OCI-LY1 (cell line): ENCODE measurements around the gene DLX2.

Source experiments
- H2AFZ ChIP-seq: fragments of 200-600 bp; sonication (generic), shearing (Covaris generic); 2 replicates; pipeline ENCODE4 v1.6.0; 2014; ENCODE audit warnings: antibody characterized with exemption, mild to moderate bottlenecking, low read length
- H3F3A ChIP-seq: fragments of 200-600 bp; sonication (generic), shearing (Covaris generic); 2 replicates; pipeline ENCODE4 v1.6.0; 2014; ENCODE audit warnings: mild to moderate bottlenecking, antibody characterized with exemption, low read length, moderate library complexity; ENCODE audit not compliant: insufficient read depth
- H3K27ac ChIP-seq: fragments of 200-600 bp; sonication (generic); 2 replicates; pipeline ENCODE4 v1.5.1; 2014; ENCODE audit warnings: low read length, mixed run types, mild to moderate bottlenecking, low read depth; ENCODE audit not compliant: poor library complexity, severe bottlenecking
- H3K27me3 ChIP-seq: fragments of 200-600 bp; sonication (generic); 2 replicates; pipeline ENCODE4 v1.6.0; 2014; ENCODE audit warnings: antibody characterized with exemption, mild to moderate bottlenecking, low read length, moderate library complexity; ENCODE audit not compliant: insufficient read depth
- H3K36me3 ChIP-seq: fragments of 200-600 bp; sonication (generic); 2 replicates; pipeline ENCODE4 v1.6.1; 2014; ENCODE audit warnings: mild to moderate bottlenecking, antibody characterized with exemption, low read length, moderate library complexity, mixed read lengths; ENCODE audit not compliant: insufficient read depth
- H3K4me1 ChIP-seq: fragments of 200-600 bp; sonication (generic); 2 replicates; pipeline ENCODE4 v1.5.1; 2014; ENCODE audit warnings: mild to moderate bottlenecking, low read length, moderate library complexity; ENCODE audit not compliant: insufficient read depth, severe bottlenecking
- H3K4me2 ChIP-seq: fragments of 200-600 bp; sonication (generic), shearing (Covaris generic); 2 replicates; pipeline ENCODE4 v1.6.1; 2014; ENCODE audit warnings: low read length
- H3K4me3 ChIP-seq: fragments of 200-600 bp; sonication (generic); 2 replicates; pipeline ENCODE4 v1.5.1; 2014; ENCODE audit warnings: low read length, low read depth, mild to moderate bottlenecking, mixed read lengths; ENCODE audit not compliant: poor library complexity, severe bottlenecking
- H3K79me2 ChIP-seq: fragments of 200-600 bp; shearing (Covaris generic); 2 replicates; pipeline ENCODE4 v1.6.1; 2016; ENCODE audit warnings: mixed run types, low read length, mixed read lengths; ENCODE audit not compliant: insufficient read depth
- H3K9ac ChIP-seq: fragments of 200-600 bp; sonication (generic), shearing (Covaris generic); 2 replicates; pipeline ENCODE4 v1.6.1; 2014; ENCODE audit warnings: mild to moderate bottlenecking, low read length, mixed read lengths
- H3K9me2 ChIP-seq: fragments of 200-600 bp; sonication (generic), shearing (Covaris generic); 2 replicates; pipeline ENCODE4 v1.6.1; 2014; ENCODE audit warnings: low read depth, mild to moderate bottlenecking, low read length, mixed read lengths
- H3K9me3 ChIP-seq: fragments of 200-600 bp; shearing (Covaris generic); 2 replicates; pipeline ENCODE4 v1.6.1; 2014; ENCODE audit warnings: low read length, mixed read lengths
- H4K20me1 ChIP-seq: fragments of 200-600 bp; sonication (generic), shearing (Covaris generic); 2 replicates; pipeline ENCODE4 v1.6.0; 2016; ENCODE audit warnings: mild to moderate bottlenecking, low read length; ENCODE audit not compliant: insufficient read depth
- EZH2 ChIP-seq: fragments of 200-600 bp; sonication (generic), shearing (Covaris generic); IDR thresholded peaks from 2 replicates; pipeline ENCODE4 v1.8.0; 2017; ENCODE audit warnings: borderline replicate concordance, mixed run types, mild to moderate bottlenecking, antibody characterized with exemption, low read length, moderate library complexity, mixed read lengths
- TF ChIP-seq, protein P1 (sequence below): fragments of 200-600 bp; sonication (generic), shearing (Covaris generic); IDR thresholded peaks from 2 replicates; pipeline ENCODE4 v1.5.1; 2017; ENCODE audit warnings: mild to moderate bottlenecking, antibody characterized with exemption, low read length, moderate library complexity, mixed read lengths

Gene DLX2

DNA sequence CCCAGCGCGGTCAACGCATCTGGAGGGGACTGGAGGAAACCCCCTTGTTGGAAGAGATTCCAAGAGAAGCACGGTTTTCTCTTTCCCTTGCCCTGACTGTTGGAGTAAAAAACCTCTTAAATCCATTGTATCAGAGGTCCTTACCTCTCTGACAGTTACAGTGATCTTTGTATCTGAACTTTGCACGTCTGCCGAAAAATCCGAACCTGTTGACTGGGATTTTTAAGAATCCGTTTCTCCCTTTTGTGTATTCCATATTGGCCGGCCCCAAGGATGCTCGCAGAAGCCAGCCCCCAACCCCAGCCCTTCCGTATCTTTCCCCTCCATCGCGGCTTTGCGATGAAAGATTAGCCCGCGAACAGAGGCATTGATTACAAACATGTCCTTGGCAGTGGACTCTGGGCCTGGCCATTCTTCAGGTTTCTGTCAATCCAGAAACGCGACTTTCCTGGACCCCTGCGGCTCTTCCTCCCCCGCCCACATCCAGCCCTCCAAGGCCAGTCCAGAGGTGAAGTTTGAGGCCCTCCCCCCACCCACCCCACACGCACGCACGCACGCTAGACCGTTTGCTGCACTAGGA is 22.0 kb downstream of the DLX2 start:
- TF ChIP-seq, protein P1, sequence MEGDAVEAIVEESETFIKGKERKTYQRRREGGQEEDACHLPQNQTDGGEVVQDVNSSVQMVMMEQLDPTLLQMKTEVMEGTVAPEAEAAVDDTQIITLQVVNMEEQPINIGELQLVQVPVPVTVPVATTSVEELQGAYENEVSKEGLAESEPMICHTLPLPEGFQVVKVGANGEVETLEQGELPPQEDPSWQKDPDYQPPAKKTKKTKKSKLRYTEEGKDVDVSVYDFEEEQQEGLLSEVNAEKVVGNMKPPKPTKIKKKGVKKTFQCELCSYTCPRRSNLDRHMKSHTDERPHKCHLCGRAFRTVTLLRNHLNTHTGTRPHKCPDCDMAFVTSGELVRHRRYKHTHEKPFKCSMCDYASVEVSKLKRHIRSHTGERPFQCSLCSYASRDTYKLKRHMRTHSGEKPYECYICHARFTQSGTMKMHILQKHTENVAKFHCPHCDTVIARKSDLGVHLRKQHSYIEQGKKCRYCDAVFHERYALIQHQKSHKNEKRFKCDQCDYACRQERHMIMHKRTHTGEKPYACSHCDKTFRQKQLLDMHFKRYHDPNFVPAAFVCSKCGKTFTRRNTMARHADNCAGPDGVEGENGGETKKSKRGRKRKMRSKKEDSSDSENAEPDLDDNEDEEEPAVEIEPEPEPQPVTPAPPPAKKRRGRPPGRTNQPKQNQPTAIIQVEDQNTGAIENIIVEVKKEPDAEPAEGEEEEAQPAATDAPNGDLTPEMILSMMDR: no peak
- TF ChIP-seq EZH2: no peak
- H3K79me2 ChIP-seq: no peaks in the 10 kb centered on the region

DNA sequence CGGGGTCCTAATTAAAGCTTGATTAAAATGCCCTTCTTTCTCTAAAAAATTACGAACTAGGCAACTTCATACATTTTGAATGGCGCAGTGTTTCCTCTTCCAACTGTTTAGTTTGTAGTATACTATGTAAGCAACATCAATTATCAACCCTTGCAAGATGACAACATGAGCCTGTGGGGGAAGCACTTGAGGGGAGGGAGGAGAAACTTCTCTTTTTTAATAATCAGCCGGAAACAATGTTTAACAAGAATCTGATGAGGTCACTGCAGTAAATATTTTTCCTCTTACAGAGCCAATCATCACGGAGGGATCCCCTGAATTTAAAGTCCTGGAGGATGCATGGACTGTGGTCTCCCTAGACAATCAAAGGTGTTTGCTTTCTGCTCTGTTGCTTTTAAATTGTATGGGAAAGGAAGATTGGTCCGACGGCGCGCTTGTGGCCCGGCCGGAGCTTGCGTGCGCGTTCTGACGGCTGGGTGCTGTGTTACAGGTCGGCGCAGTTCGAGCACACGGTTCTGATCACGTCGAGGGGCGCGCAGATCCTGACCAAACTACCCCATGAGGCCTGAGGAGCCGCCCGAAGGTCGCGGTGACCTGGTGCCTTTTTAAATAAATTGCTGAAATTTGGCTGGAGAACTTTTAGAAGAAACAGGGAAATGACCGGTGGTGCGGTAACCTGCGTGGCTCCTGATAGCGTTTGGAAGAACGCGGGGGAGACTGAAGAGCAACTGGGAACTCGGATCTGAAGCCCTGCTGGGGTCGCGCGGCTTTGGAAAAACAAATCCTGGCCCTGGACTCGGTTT is 22.7 kb downstream of the DLX2 start:
- H3K79me2 ChIP-seq: no peaks in the 10 kb centered on the region
- no peak overlapping the region for H2AFZ ChIP-seq
- no peaks in the 10 kb centered on the region for H3K36me3 ChIP-seq
- no peak overlapping the region for H3K9ac ChIP-seq
- H3K27ac ChIP-seq: no peak overlapping the region
- H4K20me1 ChIP-seq: no peaks in the 10 kb centered on the region
- no peak overlapping the region for H3K4me2 ChIP-seq
- TF ChIP-seq EZH2: no peak
- TF ChIP-seq, protein P1: no peak
- no peaks in the 10 kb centered on the region for H3K27me3 ChIP-seq
- no peaks in the 10 kb centered on the region for H3F3A ChIP-seq
- no peak overlapping the region for H3K4me3 ChIP-seq
- no peaks in the 10 kb centered on the region for H3K4me1 ChIP-seq
- H3K9me2 ChIP-seq: no peaks in the 10 kb centered on the region
- no peaks in the 10 kb centered on the region for H3K9me3 ChIP-seq

More for the DNA sequence above, 22.0 kb downstream of the DLX2 start:
- peaks cover 1% of the 10 kb centered on the region for H3K4me1 ChIP-seq
- no peak overlapping the region for H3K4me3 ChIP-seq
- no peaks in the 10 kb centered on the region for H4K20me1 ChIP-seq
- no peaks in the 10 kb centered on the region for H3K36me3 ChIP-seq
- H3K27ac ChIP-seq: no peak overlapping the region
- H3K9me3 ChIP-seq: no peaks in the 10 kb centered on the region
- no peak overlapping the region for H3K4me2 ChIP-seq
- no peaks in the 10 kb centered on the region for H3K9me2 ChIP-seq
- H3K9ac ChIP-seq: no peak overlapping the region
- no peak overlapping the region for H2AFZ ChIP-seq
- no peaks in the 10 kb centered on the region for H3F3A ChIP-seq
- H3K27me3 ChIP-seq: no peaks in the 10 kb centered on the region

DNA sequence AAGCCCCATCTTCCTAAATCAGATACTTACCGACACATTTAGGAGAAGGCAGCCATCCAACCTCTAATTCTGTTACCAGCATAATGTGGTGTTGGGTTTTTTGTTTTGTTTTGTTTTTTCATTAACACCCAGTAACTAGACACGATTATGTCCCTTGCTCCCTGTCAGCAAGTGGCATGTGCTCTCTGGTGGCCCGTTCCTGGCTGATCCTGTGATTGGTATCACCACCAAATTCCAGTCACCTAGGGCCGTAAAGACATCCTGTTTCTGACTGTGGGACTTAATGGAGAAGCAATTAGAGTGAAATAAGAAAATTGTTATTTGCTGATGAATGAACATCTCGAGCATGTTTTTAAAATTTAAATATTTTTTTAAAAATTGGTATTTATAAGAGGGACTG is 23.3 kb downstream of the DLX2 start:
- Histone ChIP-seq H3K9me2 (no peaks in the 10 kb centered on the region), H3K4me3 (no peak overlapping the region), H4K20me1 (no peaks in the 10 kb centered on the region), H3K36me3 (no peaks in the 10 kb centered on the region), H3K79me2 (no peaks in the 10 kb centered on the region), H3K27me3 (no peaks in the 10 kb centered on the region), H2AFZ (no peak overlapping the region), H3F3A (no peaks in the 10 kb centered on the region), H3K9ac (no peak overlapping the region), H3K27ac (no peak overlapping the region), H3K4me1 (no peaks in the 10 kb centered on the region), H3K9me3 (no peaks in the 10 kb centered on the region), H3K4me2 (no peak overlapping the region)
- TF ChIP-seq, protein P1: no peak
- no peak for TF ChIP-seq EZH2
